Memory B cell (primary cell): ENCODE measurements around the gene IRAK3.
A peak's percentile ranks its signal among the peaks of the same experiment; 100 is the strongest.
"Not testable (repeated sequence)": the region's sequence is repeated elsewhere in the genome, so short reads cannot be mapped to it uniquely, and the experiment has no call there.

ENCODE experiments used
- ATAC-seq: fragments of 150-1000 bp; cut with Tn5 transposase; 2 replicates; pipeline ENCODE4 v1.10.0; 2021; ENCODE audit warnings: low read depth, mild to moderate bottlenecking, moderate library complexity
- DNase-seq, 2 donors: peaks; one replicate each; pipeline ENCODE4 v3.0.0; 2022; ENCODE audit warnings: low spot score in 2 of 2
- H3K27ac Mint-ChIP-seq: one replicate; pipeline ENCODE4 v1.8.0; 2022; ENCODE audit warnings: mild to moderate bottlenecking, moderate library complexity, mixed read lengths
- H3K27me3 Mint-ChIP-seq: one replicate; pipeline ENCODE4 v1.8.0; 2022; ENCODE audit warnings: mixed read lengths
- H3K36me3 Mint-ChIP-seq: one replicate; pipeline ENCODE4 v1.8.0; 2022; ENCODE audit warnings: mild to moderate bottlenecking, mixed read lengths
- H3K4me1 Mint-ChIP-seq: one replicate; pipeline ENCODE4 v1.8.0; 2022; ENCODE audit warnings: mixed read lengths
- H3K4me3 Mint-ChIP-seq: one replicate; pipeline ENCODE4 v1.8.0; 2022; ENCODE audit warnings: mild to moderate bottlenecking, moderate library complexity, mixed read lengths
- H3K9me3 Mint-ChIP-seq: one replicate; pipeline ENCODE4 v1.8.0; 2022; ENCODE audit warnings: mixed read lengths

IRAK3 gene

GRCh38 chr12:66162701-66163100 lies 26.3 kb upstream of the IRAK3 start:
- Mint-ChIP-seq H3K9me3 (peaks cover 1% of the 10 kb centered on the region), H3K4me1 (peaks cover 20% of the 10 kb centered on the region), H3K36me3 (peaks cover 40% of the 10 kb centered on the region), H3K4me3 (no peak overlapping the region), H3K27me3 (no peaks in the 10 kb centered on the region), H3K27ac (peak overlapping the region; percentile 61)
- ATAC-seq (no peak), DNase-seq (no peak)

DNA sequence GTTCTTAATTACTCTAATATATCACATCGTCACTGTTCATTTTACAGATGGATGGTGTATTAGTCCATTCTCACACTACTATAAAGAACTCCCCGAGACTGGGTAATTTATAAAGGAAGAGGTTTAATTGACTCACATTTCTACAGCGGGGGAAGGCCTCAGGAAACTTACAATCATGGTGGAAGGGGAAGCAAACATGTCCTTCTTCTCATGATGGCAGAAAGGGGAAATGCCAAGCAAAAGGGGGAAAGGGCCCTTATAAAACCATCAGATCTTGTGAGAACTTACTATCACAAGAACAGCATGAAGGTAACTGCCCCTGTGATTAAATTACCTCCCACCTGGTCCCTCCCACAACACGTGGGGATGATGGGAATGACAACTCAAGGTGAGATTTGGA lies 25.7 kb upstream of the IRAK3 start:
- Mint-ChIP-seq H3K27me3 (no peaks in the 10 kb centered on the region), H3K36me3 (peaks cover 41% of the 10 kb centered on the region), H3K4me1 (peaks cover 24% of the 10 kb centered on the region)

GRCh38 chr12:66164349-66164821 lies 24.6 kb upstream of the IRAK3 start:
- Mint-ChIP-seq H3K4me3 (no peak overlapping the region), H3K4me1 (peaks cover 30% of the 10 kb centered on the region), H3K27me3 (no peaks in the 10 kb centered on the region), H3K27ac (no peak overlapping the region), H3K36me3 (peaks cover 40% of the 10 kb centered on the region), H3K9me3 (peaks cover 1% of the 10 kb centered on the region)
- ATAC-seq (no peak), DNase-seq (no peak)

More for the DNA sequence above, 25.7 kb upstream of the IRAK3 start:
- peak overlapping the region; percentile 61 for H3K27ac Mint-ChIP-seq
- H3K4me3 Mint-ChIP-seq = no peak overlapping the region
- ATAC-seq (no peak), DNase-seq (no peak)
- peaks cover 1% of the 10 kb centered on the region for H3K9me3 Mint-ChIP-seq

DNA sequence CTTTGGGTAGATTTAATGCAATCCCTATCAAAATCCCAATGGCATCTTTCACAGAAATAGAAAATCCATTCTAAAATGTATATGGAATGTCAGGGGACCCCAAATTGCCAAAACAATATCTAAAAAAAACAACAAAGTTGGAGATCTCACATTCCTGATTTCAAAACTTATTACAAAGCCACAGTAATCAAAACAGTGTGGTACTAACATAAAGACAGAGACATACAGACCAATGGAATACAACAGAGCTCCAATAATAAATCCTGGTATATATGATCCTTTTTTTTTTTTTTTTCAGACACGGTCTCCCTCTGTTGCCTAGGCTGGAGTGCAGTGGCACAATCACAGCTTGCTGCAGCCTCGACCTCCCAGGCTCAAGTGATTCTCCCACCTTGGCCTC lies 23.9 kb upstream of the IRAK3 start:
- Mint-ChIP-seq H3K36me3 (peaks cover 33% of the 10 kb centered on the region), H3K27ac (no peak overlapping the region), H3K4me1 (peaks cover 26% of the 10 kb centered on the region), H3K9me3 (peaks cover 1% of the 10 kb centered on the region), H3K27me3 (no peaks in the 10 kb centered on the region), H3K4me3 (no peak overlapping the region)
- ATAC-seq (no peak), DNase-seq (no peak)

- ATAC-seq (no peak), DNase-seq (no peak)
- no peak overlapping the region for H3K4me3 Mint-ChIP-seq
- no peak overlapping the region for H3K27ac Mint-ChIP-seq
- peaks cover 1% of the 10 kb centered on the region for H3K9me3 Mint-ChIP-seq
- peaks cover 30% of the 10 kb centered on the region for H3K36me3 Mint-ChIP-seq
- H3K27me3 Mint-ChIP-seq = no peaks in the 10 kb centered on the region
- H3K4me1 Mint-ChIP-seq = peaks cover 28% of the 10 kb centered on the region
Observed at GRCh38 chr12:66166561-66166960, 22.5 kb upstream of the IRAK3 start.

- peak overlapping the region; percentile 99 for H3K27ac Mint-ChIP-seq
Observed at GRCh38 chr12:66168410-66168809, 20.6 kb upstream of the IRAK3 start.

GRCh38 chr12:66169221-66170170 lies 19.5 kb upstream of the IRAK3 start, which contains the start of gene TMBIM4:
TMBIM4 (minus strand) TSS chr12:66169996; CDS start chr12:66169951, 45 bp downstream.
- peaks cover 1% of the 10 kb centered on the region for H3K9me3 Mint-ChIP-seq
- peak; percentile 79 to 83 for DNase-seq
- H3K4me1 Mint-ChIP-seq = peaks cover 18% of the 10 kb centered on the region
- peak within 1 kb of the TSS; percentile 98 for H3K4me3 Mint-ChIP-seq
- H3K27ac Mint-ChIP-seq = peak within 1 kb of the TSS; percentile 99
- peaks cover 2% of the 10 kb centered on the region for H3K27me3 Mint-ChIP-seq
- ATAC-seq = peak; percentile 78
- H3K36me3 Mint-ChIP-seq = peaks cover 24% of the 10 kb centered on the region

More at GRCh38 chr12:66168410-66168809, 20.6 kb upstream of the IRAK3 start:
- peak overlapping the region; percentile 78 for H3K4me3 Mint-ChIP-seq
- no peak for ATAC-seq
- H3K36me3 Mint-ChIP-seq = peaks cover 27% of the 10 kb centered on the region
- H3K27me3 Mint-ChIP-seq = peaks cover 2% of the 10 kb centered on the region
- DNase-seq = no peak
- H3K9me3 Mint-ChIP-seq = peaks cover 1% of the 10 kb centered on the region
- peaks cover 18% of the 10 kb centered on the region for H3K4me1 Mint-ChIP-seq

DNA sequence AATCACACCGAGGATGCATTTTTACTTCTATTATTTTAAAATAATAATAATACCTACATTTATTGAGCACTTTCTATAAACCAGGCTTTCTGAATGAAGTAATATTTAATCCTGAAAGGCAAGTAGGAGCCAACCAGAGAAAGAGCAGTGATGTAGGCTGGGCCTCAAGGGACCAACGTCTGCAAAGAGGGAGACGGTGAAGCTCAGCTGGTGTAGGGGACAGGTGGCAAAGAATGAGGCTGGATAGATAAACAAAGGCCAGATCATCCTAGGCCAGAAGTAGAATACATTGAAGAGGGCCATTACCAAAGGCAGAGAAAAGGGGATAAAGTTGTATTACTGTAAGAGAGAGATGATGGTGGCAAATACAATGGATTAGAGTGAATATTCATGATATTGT lies 18.4 kb upstream of the IRAK3 start:
- peak overlapping the region; percentile 98 for H3K4me3 Mint-ChIP-seq
- ATAC-seq = no peak
- H3K27me3 Mint-ChIP-seq = peaks cover 3% of the 10 kb centered on the region
- no peak for DNase-seq
- peak overlapping the region; percentile 99 for H3K27ac Mint-ChIP-seq
- H3K9me3 Mint-ChIP-seq = peaks cover 1% of the 10 kb centered on the region
- H3K4me1 Mint-ChIP-seq = peaks cover 18% of the 10 kb centered on the region
- H3K36me3 Mint-ChIP-seq = peaks cover 15% of the 10 kb centered on the region

- H3K27me3 Mint-ChIP-seq = peaks cover 12% of the 10 kb centered on the region
- H3K27ac Mint-ChIP-seq, H3K4me1 Mint-ChIP-seq, H3K9me3 Mint-ChIP-seq, H3K36me3 Mint-ChIP-seq, ATAC-seq, DNase-seq, H3K4me3 Mint-ChIP-seq: not testable (repeated sequence)
Observed at GRCh38 chr12:66174391-66175325, 14.4 kb upstream of the IRAK3 start.

- no peaks in the 10 kb centered on the region for H3K36me3 Mint-ChIP-seq
- H3K27me3 Mint-ChIP-seq = peaks cover 12% of the 10 kb centered on the region
- no peak for DNase-seq
- no peak for ATAC-seq
- no peak overlapping the region for H3K4me3 Mint-ChIP-seq
- no peaks in the 10 kb centered on the region for H3K9me3 Mint-ChIP-seq
- no peaks in the 10 kb centered on the region for H3K4me1 Mint-ChIP-seq
- no peak overlapping the region for H3K27ac Mint-ChIP-seq
Observed at GRCh38 chr12:66176105-66176900, 12.7 kb upstream of the IRAK3 start.

GRCh38 chr12:66182956-66183355 lies 6.1 kb upstream of the IRAK3 start:
- Mint-ChIP-seq H3K9me3 (peaks cover 7% of the 10 kb centered on the region), H3K4me3 (no peak overlapping the region), H3K27me3 (peaks cover 34% of the 10 kb centered on the region), H3K4me1 (no peaks in the 10 kb centered on the region), H3K27ac (no peak overlapping the region), H3K36me3 (peaks cover 6% of the 10 kb centered on the region)
- DNase-seq = no peak
- ATAC-seq = no peak

GRCh38 chr12:66184822-66185221 lies 4.2 kb upstream of the IRAK3 start:
- H3K36me3 Mint-ChIP-seq, ATAC-seq, H3K4me1 Mint-ChIP-seq, DNase-seq, H3K9me3 Mint-ChIP-seq, H3K4me3 Mint-ChIP-seq, H3K27ac Mint-ChIP-seq: not testable (repeated sequence)
- peaks cover 30% of the 10 kb centered on the region for H3K27me3 Mint-ChIP-seq

- H3K27ac Mint-ChIP-seq = no peak overlapping the region
- no peak overlapping the region for H3K4me3 Mint-ChIP-seq
- H3K36me3 Mint-ChIP-seq = peaks cover 6% of the 10 kb centered on the region
- ATAC-seq (peak; percentile 13), DNase-seq (no peak)
- H3K4me1 Mint-ChIP-seq = peaks cover 3% of the 10 kb centered on the region
- peaks cover 39% of the 10 kb centered on the region for H3K27me3 Mint-ChIP-seq
- H3K9me3 Mint-ChIP-seq = peaks cover 7% of the 10 kb centered on the region
Observed at GRCh38 chr12:66187036-66187435, 2.0 kb upstream of the IRAK3 start.
